ENCODE results near the gene SKOR1.

The SKOR1 gene

DNA sequence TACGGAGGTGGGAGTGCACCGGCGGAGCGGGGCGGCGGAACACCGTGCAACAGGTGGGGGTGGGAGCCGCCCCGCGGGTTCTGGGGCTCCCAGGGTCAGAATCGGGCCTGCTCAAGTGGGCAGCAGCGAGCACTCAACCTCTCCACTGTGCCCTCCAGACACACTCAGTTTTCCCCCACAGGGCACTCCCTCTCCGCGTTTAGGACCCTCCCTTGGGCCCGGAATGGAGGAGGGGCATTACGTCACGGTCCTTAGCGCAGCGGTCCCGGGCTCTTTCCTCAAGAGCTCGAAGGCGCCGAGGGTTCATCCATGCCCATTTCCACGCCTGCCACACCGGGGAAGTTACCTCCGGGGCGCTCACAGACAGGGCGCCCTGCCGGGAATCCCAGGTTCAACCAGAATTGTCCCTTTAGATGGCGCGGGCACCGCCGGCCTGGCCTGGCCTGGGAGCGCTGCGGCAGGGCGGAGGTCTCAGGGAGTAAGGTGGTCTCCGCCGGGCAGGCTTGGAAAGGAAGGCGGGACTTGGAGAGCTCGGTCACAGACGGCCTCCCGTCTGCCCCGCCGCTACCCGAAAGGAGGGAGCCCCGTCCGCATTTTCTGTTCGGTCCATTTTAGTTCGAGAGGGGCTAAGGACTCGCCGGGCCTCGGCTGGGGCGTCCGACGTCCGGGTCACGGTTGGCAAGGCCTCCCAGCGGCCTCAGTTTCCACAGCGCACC is 9.4 kb downstream of the SKOR1 start:
- DNase-seq (ENCODE audit: low read depth, low spot score) = no peak
- H3K4me3 ChIP-seq (ENCODE audit: low read depth, low read length) = no peak overlapping the region
- in situ Hi-C loops (cut with HindIII; ENCODE audit: low sequenced_read_pairs) = no loop called here
- TF ChIP-seq, protein P1, sequence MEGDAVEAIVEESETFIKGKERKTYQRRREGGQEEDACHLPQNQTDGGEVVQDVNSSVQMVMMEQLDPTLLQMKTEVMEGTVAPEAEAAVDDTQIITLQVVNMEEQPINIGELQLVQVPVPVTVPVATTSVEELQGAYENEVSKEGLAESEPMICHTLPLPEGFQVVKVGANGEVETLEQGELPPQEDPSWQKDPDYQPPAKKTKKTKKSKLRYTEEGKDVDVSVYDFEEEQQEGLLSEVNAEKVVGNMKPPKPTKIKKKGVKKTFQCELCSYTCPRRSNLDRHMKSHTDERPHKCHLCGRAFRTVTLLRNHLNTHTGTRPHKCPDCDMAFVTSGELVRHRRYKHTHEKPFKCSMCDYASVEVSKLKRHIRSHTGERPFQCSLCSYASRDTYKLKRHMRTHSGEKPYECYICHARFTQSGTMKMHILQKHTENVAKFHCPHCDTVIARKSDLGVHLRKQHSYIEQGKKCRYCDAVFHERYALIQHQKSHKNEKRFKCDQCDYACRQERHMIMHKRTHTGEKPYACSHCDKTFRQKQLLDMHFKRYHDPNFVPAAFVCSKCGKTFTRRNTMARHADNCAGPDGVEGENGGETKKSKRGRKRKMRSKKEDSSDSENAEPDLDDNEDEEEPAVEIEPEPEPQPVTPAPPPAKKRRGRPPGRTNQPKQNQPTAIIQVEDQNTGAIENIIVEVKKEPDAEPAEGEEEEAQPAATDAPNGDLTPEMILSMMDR (IDR thresholded peaks at IDR 0.05; ENCODE audit: low read depth, low read length) = no peak

DNA sequence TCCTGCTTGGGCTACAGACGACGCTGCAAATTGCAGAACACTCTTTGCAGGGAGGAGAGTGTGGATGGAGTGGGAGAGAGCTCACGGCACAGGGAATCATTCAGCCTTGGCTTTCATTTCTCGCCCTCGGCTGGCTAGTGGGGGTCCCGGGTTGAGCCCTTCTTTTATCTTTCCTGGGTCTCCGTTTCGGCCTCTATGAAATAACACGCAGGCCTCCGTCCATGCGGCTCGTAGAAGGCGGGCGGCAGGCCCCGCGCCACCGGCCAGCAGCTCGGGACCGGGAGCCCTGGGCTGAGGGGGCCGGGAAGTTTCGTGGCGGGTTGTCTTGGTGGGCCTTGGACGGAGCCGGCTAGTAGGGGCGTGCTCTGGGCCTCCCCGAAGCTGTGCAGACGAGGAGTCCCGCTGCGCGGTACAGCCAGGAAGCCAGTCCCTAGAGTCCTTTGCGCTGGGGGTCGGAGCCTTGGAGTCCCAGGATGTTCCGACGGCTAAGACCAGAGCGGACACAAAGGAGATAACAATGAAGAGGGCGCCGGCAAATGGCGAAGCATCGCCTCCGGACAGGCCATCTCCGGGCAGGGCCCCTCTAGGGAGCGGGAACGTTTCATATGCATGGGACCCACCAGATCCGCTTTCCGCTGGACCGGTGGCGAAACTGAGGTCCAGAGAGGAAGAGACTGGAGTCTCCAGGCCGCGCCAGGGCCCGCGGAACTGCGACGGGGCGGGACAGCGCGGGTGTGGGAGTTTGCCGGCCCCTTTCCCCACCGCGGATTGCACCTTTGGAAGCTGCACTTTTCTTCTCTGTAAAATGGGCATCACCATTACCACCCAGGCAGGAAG is 10.2 kb downstream of the SKOR1 start:
- TF ChIP-seq, protein P1 (IDR thresholded peaks at IDR 0.05; ENCODE audit: low read depth, low read length) = no peak
- H3K4me3 ChIP-seq (ENCODE audit: low read depth, low read length) = peak overlapping the region; percentile 29
- DNase-seq (ENCODE audit: low read depth, low spot score) = no peak
- in situ Hi-C loops (cut with HindIII; ENCODE audit: low sequenced_read_pairs) = no loop called here

DNA sequence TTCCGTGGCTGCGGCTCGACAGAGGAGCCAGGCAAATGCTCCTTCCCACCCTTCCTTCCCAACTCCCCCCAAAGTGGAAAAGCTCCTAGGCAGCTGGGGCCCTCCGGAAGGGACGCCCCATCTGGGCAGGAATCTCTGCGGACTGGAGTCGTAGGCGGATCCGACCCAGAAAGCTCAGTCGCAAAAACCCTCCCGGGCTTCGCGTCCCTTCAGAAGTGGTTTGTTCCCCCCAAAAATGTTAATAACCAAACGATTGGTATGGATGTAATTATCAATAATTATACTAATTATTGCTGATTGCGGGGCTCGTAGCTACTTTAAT is 10.8 kb downstream of the SKOR1 start:
- in situ Hi-C loops (cut with HindIII; ENCODE audit: low sequenced_read_pairs) = no loop called here
- H3K4me3 ChIP-seq (ENCODE audit: low read depth, low read length) = peak overlapping the region; percentile 29
- TF ChIP-seq, protein P1 (IDR thresholded peaks at IDR 0.05; ENCODE audit: low read depth, low read length) = no peak
- no peak for DNase-seq (ENCODE audit: low read depth, low spot score)

DNA sequence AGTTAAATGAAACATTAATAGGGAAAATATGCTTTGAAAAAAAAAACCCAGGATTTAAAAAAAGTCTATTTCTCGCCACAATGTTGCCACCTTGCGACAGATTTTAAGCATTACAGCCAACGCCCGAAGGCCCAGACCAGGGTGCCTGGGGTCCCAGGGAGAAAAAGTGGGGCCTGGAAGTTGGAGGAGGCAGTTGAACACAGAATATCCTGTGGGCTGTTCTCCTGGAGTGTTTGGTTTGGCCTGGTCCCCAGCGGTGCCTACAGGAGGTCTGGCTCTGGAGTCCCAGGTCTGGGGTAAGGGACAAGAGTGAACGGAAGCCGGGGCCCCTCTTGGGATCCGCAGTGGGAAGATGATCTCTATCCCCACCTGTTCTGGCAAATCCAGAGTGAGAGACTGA is 11.2 kb downstream of the SKOR1 start:
- TF ChIP-seq, protein P1 (IDR thresholded peaks at IDR 0.05; ENCODE audit: low read depth, low read length) = peak; percentile 73
- no peak overlapping the region for H3K4me3 ChIP-seq (ENCODE audit: low read depth, low read length)
- DNase-seq (ENCODE audit: low read depth, low spot score) = peak; percentile 49
- in situ Hi-C loops (cut with HindIII; ENCODE audit: low sequenced_read_pairs) = no loop called here

DNA sequence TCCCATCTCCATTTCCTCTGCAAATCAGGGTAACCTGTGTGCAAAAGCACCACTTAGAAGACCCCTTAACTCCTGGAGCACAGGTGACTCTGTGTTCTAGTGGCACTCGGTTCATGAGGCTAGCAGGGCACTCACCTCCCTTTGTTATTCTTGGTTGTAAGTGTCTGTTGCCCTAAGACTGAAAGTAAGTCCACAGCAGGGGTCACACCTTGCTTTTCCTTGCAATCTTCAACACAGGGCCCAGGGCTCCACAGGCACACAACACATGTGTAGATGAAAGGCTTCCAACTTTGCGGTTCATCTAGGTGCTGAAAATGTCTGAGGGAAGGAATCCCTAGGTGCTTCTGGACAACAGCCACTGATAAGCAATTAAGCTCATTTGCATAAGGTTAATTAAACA is 11.6 kb downstream of the SKOR1 start:
- TF ChIP-seq, protein P1 (IDR thresholded peaks at IDR 0.05; ENCODE audit: low read depth, low read length) = no peak
- no peak for DNase-seq (ENCODE audit: low read depth, low spot score)
- no peak overlapping the region for H3K4me3 ChIP-seq (ENCODE audit: low read depth, low read length)
- in situ Hi-C loops (cut with HindIII; ENCODE audit: low sequenced_read_pairs) = no loop called here

DNA sequence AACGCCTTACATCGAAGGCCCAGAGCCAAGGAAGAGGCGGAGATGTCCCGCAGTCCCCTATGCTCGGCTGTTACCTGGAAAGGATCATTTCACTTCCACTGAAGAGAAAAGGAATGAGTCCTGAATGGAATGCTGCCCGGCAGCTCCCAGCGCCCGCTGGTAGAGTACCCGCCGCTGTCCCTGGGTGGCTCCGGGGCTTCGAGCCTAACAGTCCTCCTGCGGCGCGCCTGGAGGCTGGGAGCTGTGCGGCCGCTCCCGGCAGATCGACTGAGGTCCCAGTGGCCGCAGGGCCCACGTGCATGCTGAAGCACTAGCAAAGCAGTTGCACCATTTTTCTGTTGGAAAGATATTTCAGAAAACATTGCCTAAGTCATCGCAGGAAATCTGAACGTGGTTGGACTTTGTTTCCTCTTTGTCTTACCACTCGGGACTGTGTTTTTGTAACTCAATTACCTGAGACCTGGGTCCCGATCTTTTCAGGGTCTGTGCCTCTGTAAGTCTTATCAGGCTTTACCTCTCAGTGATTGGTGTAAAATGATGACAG is 13.6 kb downstream of the SKOR1 start:
- peak overlapping the region; percentile 92 for H3K4me3 ChIP-seq (ENCODE audit: low read depth, low read length)
- in situ Hi-C loops (cut with HindIII; ENCODE audit: low sequenced_read_pairs) = no loop called here
- TF ChIP-seq, protein P1 (IDR thresholded peaks at IDR 0.05; ENCODE audit: low read depth, low read length) = no peak
- DNase-seq (ENCODE audit: low read depth, low spot score) = peak; percentile 25
